HG02943 (cell line): ENCODE measurements around the gene BRI3.

ENCODE experiments used
- ATAC-seq: cut with Tn5 transposase; IDR thresholded peaks from one replicate; pipeline ENCODE4 v1.9.1; 2021; ENCODE audit warnings: mild to moderate bottlenecking, low read depth, moderate library complexity; ENCODE audit not compliant: unreplicated experiment

Gene BRI3

GRCh38 chr7:98280791-98281756 is at the start of gene BRI3:
TSS of gene BRI3 (plus strand) at chr7:98281686. CDS start at chr7:98281796, 110 bp downstream.
- peak; percentile 85 for ATAC-seq

DNA sequence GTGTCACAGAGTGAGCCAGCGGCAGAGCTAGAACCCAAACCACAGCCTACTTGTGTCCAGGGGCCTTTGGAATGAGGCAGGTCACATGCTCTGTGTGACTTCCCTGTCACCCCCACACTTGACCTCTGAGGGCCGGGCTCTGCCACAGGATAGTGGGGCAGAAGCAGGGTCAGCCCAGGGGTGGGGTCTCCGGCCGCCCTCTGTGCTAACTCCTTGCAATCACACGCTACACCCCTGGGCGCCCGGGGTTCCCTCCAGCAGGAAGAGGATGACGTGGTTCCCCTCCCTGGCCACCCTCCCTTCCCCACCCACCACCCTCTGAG is 49.3 kb upstream of the BRI3 start:
- ATAC-seq: no peak

- no peak for ATAC-seq
Measured at GRCh38 chr7:98232799-98233198, 48.7 kb upstream of the BRI3 start.

GRCh38 chr7:98233219-98234070 is 48.0 kb upstream of the BRI3 start:
- ATAC-seq: no peak

- ATAC-seq: no peak
Measured at GRCh38 chr7:98234429-98235147, 46.9 kb upstream of the BRI3 start.

GRCh38 chr7:98235901-98236300 is 45.6 kb upstream of the BRI3 start:
- ATAC-seq: no peak

- ATAC-seq: no peak
Measured at GRCh38 chr7:98236355-98237185, 44.9 kb upstream of the BRI3 start.

DNA sequence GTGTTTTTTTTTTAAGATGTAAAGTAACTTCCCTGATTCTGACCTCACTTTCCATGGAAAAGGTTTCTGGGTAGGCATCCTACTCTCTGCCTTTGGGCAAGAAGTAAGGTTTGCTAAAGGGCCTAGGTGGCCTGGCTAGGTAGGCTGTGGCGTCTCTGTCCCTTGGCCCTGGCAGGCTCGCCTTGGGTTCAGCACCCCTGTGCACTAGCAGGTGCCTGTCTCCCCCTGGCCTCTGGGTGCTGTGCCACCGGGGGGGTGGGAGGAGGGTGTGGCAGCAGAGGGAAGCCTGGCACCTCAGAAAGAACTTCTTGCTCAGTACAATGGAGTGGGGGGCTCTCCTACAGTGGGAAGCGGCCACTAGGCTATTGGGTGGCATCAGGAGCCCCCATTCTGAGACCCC is 43.4 kb upstream of the BRI3 start:
- ATAC-seq: no peak

GRCh38 chr7:98238976-98239375 is 42.5 kb upstream of the BRI3 start:
- no peak for ATAC-seq

DNA sequence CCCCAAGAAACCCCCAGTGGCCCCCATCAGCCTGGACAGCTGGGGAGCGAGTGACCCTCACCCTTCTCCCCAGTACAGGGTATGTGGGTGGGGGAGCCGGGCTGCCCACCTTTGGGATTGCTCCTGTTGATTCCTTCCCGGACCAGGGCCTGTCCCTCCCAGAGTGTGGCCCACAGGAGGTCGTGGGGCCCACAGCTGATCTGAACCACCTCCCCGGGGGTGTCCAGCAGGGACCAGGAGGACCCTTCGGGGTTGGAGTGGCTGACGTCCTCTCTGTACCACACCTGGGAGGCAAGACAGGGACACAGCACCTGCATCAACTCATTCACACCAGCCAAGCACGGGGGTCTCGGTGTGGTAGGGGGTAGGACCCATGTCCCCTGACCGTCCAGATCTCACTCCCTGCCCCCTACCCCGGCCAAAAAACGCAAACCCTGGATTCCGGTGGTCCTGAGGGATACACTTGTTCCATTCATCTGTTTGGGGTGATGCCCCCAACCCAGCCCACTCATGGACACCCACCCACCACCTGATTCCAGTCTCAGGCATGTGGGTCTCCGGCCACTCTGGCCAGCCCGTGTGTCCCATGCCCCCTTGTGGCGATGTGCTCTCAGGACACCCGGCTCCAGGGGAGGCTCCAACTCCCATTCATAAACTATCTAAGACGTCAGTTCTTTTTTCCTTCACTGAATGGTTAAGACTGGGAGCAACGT is 40.4 kb upstream of the BRI3 start:
- no peak for ATAC-seq

DNA sequence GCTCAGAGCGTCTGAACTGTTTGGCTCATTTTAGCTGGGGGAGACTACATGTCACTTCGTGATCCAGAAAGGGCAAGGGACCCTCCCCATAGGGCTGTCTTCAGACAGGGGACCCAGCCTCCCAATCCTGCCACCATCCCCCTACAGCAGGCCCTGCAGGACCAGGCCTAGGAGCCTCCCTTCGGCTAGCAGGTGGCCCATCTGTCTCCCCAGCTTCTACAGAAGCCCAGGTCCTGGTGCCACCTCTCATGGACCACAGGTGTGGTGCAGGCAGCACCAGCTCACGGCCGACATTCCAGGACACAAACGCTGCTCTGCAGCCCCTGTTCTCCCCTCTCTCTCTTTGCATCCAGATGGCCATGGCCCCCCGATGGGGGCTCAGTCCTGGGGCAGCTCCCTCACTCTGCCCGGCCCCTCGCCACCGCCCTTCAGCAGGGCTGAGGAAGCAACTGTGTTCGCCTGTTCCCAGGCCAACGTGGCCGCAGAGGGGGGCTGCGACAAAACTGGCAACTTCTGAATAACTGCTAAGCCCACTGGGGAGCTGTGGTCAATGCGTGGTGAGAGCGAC is 39.7 kb upstream of the BRI3 start:
- ATAC-seq: no peak

- ATAC-seq: no peak
Measured at GRCh38 chr7:98242342-98242741, 39.1 kb upstream of the BRI3 start.

DNA sequence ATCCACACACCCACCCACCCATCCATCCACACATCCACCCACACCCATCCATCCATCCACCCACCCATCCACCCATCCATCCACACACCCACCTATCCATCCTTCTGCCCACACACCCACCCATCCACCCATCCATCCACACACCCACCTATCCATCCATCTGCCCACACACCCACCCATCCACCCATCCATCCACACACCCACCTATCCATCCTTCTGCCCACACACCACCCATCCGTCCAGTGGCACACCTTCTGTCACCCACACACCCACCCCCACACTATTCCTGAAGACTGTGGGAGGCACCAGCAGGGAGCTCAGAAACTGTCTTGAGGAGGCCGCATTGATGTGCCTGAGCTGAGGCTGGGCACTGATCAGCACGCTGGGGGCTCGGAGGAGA is 38.6 kb upstream of the BRI3 start:
- no peak for ATAC-seq

DNA sequence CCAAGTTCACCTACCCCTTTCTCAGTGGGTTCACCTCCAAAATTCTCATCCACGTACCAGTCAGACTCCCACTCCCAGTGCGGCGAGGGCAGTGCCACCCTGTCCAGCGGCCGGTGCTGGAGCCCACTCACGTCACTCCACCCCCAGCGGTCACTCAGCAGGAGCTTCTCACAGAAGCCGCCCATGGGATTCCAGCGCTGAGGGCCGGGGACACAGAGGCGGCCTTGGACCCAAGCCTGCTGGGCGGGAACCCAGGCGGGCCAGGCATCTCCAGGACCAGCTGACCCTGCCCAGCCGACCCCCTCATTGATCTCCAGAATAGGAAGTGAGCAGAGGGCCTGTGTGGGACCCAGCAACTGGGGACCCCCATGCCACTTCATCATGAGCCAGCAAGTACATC is 36.6 kb upstream of the BRI3 start:
- ATAC-seq: no peak

GRCh38 chr7:98248156-98248555 is 33.3 kb upstream of the BRI3 start:
- no peak for ATAC-seq

DNA sequence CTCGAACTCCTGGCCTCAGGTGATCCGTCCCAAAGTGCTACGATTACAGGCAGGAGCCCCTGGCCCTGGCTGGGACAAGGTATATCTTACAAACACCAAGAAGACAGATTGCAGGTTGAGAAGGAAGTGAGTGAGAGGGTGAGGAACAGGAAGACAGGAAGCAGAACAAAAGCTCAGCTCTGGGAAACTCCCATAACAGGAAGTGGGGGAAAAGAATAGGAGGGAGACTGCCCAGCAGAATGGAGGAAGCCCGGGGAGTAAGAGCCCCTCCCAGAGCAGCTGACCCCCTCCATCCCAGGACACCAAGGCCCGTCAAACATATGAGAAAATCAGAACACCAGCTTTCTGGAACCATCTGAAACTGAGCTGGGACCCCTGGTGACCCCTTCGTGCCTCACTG is 32.4 kb upstream of the BRI3 start:
- no peak for ATAC-seq

GRCh38 chr7:98250789-98251188 is 30.7 kb upstream of the BRI3 start:
- no peak for ATAC-seq

GRCh38 chr7:98251231-98251600 is 30.3 kb upstream of the BRI3 start:
- ATAC-seq: peak; percentile 33
